ENCODE results near the gene SAMD10. TPM values are rescaled to one million over a fixed set of nuclear protein-coding genes. Genes with fewer than 3 reads are reported as not detected.

Gene SAMD10
- total and polyA plus RNA-seq, 7 experiments from 2014 or later, result 10.2 to 37.8 (median 14.2) TPM

- peaks cover 0 to 4% (median 0%) of the 10 kb centered on the region in 11 donors for H3K9me3 Mint-ChIP-seq
- Histone ChIP-seq H3K4me3 (ENCODE audit: low read length) (no peak overlapping the region), H3K9me3 (ENCODE audit: control insufficient read depth in 2 of 3, low read length in 3 of 3) (no peaks in the 10 kb centered on the region), H3K36me3 (ENCODE audit: control insufficient read depth in 2 of 3, insufficient read depth in 3 of 3, low read length in 3 of 3) (peaks cover 0 to 18% (median 2%) of the 10 kb centered on the region in 3 experiments), H3K27ac (ENCODE audit: low read depth, low read length) (no peak overlapping the region), H3K4me1 (ENCODE audit: control insufficient read depth in 2 of 2, insufficient read depth in 2 of 2, low read length in 2 of 2) (peaks cover 37% of the 10 kb centered on the region in 2 donors), H3K27me3 (ENCODE audit: control insufficient read depth in 2 of 2, insufficient read depth in 2 of 2, low read length in 2 of 2) (no peaks in the 10 kb centered on the region)
- ATAC-seq (no peak), DNase-seq (no peak)
- H3K27me3 Mint-ChIP-seq, result no peaks in the 10 kb centered on the region
- ChIA-PET CTCF (no interaction called here), POLR2A (interaction anchor here (0.6 to 2.6 kb wide), 4 partner anchors 16 to 90 kb away, joined by 3 to 7 read pairs (median 3); partner anchors contain the start of genes PRPF6 and SAMD10)
- intact Hi-C loops (cut with micrococcal nuclease), result no loop called here
- peak overlapping the region in 1 of 10 donors; percentile 8 for H3K4me3 Mint-ChIP-seq
- H3K36me3 Mint-ChIP-seq, result peaks cover 0 to 7% (median 0%) of the 10 kb centered on the region in 5 donors
- peak overlapping the region in 6 of 9 donors; percentile 71 to 99 (median 80) for H3K27ac Mint-ChIP-seq
- H3K4me1 Mint-ChIP-seq, result peaks cover 45 to 63% (median 49%) of the 10 kb centered on the region in 7 donors
These were observed 28.6 kb downstream of the SAMD10 start for GRCh38 chr20:63950701-63951397.

DNA sequence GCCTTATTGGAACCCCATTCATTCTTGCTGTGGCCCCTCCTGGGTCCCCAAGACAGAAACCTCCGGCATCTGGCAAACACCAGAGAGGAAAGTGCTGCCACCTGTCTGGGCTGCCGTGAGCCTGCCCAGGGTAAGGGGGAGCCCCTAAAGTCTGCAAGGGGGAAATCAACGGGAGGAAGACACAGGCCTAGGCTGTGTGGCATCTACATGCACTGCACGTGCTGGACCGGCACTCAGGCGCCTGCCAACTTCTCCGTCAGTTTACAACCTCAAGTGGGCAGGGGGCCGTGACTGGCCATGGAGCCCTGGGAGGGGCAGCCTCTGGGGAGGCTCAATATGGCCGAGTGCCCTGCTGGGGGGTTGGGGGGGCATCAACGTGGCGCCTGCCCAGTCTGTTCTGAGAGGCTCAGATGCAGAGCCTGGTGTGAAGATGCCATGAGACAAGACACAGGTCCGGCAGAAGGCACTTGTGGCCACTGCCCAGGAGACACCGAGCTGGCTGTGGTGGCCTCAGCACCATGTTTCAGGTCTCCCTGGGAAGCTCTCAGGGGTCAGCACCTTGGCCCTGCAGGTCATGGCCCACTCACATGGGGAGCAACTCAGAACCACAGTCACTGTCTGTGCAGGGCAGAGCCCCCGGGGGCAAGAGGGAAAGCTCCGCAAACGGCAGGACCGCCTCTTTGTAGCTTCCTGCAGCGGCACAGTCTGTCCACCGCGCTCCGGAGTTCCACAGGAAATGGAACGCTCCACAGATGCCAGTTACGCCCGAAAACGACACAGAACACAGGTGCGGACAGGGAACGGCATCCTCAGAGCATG is 31.6 kb downstream of the SAMD10 start:
- Histone ChIP-seq H3K36me3 (ENCODE audit: control insufficient read depth in 2 of 3, insufficient read depth in 3 of 3, low read length in 3 of 3) (peaks cover 0 to 41% (median 11%) of the 10 kb centered on the region in 3 experiments), H3K27me3 (ENCODE audit: control insufficient read depth in 2 of 2, insufficient read depth in 2 of 2, low read length in 2 of 2) (no peaks in the 10 kb centered on the region), H3K4me1 (ENCODE audit: control insufficient read depth in 2 of 2, insufficient read depth in 2 of 2, low read length in 2 of 2) (peaks cover 24 to 28% of the 10 kb centered on the region in 2 donors), H3K4me3 (ENCODE audit: low read length) (peak overlapping the region; percentile 58), H3K27ac (ENCODE audit: low read depth, low read length) (peak overlapping the region; percentile 80), H3K9me3 (ENCODE audit: control insufficient read depth in 2 of 3, low read length in 3 of 3) (no peaks in the 10 kb centered on the region)
- Mint-ChIP-seq H3K9me3 (peaks cover 0 to 2% (median 0%) of the 10 kb centered on the region in 11 donors), H3K27ac (peak overlapping the region; percentile 75 to 99 (median 92)), H3K4me1 (peaks cover 29 to 49% (median 38%) of the 10 kb centered on the region in 7 donors), H3K4me3 (peak overlapping the region; percentile 84 to 94 (median 90)), H3K27me3 (no peaks in the 10 kb centered on the region), H3K36me3 (peaks cover 0 to 7% (median 0%) of the 10 kb centered on the region in 5 donors)
- DNase-seq (peak in 6 of 9 donors; percentile 33 to 58 (median 52)), ATAC-seq (peak; percentile 22)
- ChIA-PET CTCF (no interaction called here), POLR2A (interaction anchor here (0.7 kb wide), 1 partner anchor 148 kb away, joined by 3 read pairs; no protein-coding TSS in a partner anchor)
- intact Hi-C loops (cut with micrococcal nuclease), result no loop called here

GRCh38 chr20:63946986-63947637 is 32.3 kb downstream of the SAMD10 start:
- Mint-ChIP-seq H3K9me3 (no peaks in the 10 kb centered on the region), H3K4me3 (peak overlapping the region; percentile 48 to 94 (median 84)), H3K4me1 (peaks cover 29 to 52% (median 41%) of the 10 kb centered on the region in 7 donors), H3K27me3 (no peaks in the 10 kb centered on the region), H3K27ac (peak overlapping the region; percentile 69 to 99 (median 89)), H3K36me3 (peaks cover 0 to 10% (median 0%) of the 10 kb centered on the region in 5 donors)
- Histone ChIP-seq H3K36me3 (ENCODE audit: control insufficient read depth in 2 of 3, insufficient read depth in 3 of 3, low read length in 3 of 3) (peaks cover 0 to 36% (median 11%) of the 10 kb centered on the region in 3 experiments), H3K9me3 (ENCODE audit: control insufficient read depth in 2 of 3, low read length in 3 of 3) (no peaks in the 10 kb centered on the region), H3K27me3 (ENCODE audit: control insufficient read depth in 2 of 2, insufficient read depth in 2 of 2, low read length in 2 of 2) (no peaks in the 10 kb centered on the region), H3K27ac (ENCODE audit: low read depth, low read length) (peak overlapping the region; percentile 14), H3K4me1 (ENCODE audit: control insufficient read depth in 2 of 2, insufficient read depth in 2 of 2, low read length in 2 of 2) (peaks cover 30 to 35% of the 10 kb centered on the region in 2 donors), H3K4me3 (ENCODE audit: low read length) (no peak overlapping the region)
- ChIA-PET CTCF (interaction anchor here (0.6 to 0.7 kb wide), 2 partner anchors 53 to 82 kb away, joined by 3 read pairs; partner anchors contain the start of gene TPD52L2), POLR2A (interaction anchor here (0.8 kb wide), 1 partner anchor 93 kb away, joined by 3 read pairs; no protein-coding TSS in a partner anchor)
- ATAC-seq, result no peak
- DNase-seq, result no peak
- intact Hi-C loops (cut with micrococcal nuclease), result no loop called here

DNA sequence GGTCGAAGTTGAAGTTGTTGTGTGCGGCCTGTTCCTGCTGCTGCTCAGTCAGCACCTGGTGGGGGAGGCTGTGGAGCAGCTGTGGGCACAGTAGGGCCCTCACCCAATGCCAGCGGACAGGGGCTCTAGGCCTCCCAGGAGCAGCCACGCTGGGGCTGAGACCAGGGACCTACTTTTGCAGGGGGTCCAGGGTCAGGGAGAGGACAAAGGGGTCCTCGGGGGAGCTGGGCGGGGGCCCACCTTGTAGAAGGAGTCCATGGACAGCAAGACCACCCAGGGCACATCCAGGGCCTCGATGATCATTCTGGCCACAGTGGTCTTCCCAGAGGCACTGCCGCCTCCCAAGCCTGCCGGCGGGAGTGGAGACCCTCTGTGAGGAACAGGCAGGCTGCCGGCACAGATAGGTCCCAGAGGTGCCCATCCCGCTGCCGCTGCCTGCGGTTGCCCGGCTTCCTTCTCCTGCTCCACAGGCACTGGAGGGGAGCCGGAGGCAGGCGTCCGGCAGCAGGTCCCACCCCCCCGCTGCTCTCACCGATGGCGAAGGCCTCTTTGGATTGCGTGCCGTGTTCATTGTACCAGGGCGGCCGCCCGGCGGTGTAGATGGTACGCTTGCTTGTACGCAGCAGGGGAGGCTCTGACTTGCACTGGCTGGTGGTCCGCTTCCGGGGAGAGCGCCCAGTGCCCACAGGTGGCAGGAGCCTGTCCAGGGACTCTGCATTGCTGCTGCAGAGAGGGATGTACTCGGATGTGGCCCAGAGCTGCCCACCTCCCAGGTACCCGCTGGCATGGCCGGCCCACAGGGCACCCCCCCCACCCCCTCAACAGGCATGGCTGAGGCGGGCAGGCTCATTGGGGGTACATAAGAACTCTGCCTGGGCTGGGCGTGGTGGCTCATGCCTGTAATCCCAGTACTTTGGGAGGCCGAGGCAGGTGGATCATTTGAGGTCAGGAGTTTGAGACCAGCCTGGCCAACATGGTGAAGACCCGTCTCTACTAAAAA is 33.2 kb downstream of the SAMD10 start:
- H3K27me3 Mint-ChIP-seq, result no peaks in the 10 kb centered on the region
- CTCF ChIA-PET, result interaction anchor here (0.5 to 0.7 kb wide), 2 partner anchors 9 to 81 kb away, joined by 3 read pairs; partner anchors contain the start of gene TPD52L2
- Histone ChIP-seq H3K27me3 (ENCODE audit: control insufficient read depth in 2 of 2, insufficient read depth in 2 of 2, low read length in 2 of 2) (no peaks in the 10 kb centered on the region), H3K36me3 (ENCODE audit: control insufficient read depth in 2 of 3, insufficient read depth in 3 of 3, low read length in 3 of 3) (peaks cover 0 to 40% (median 11%) of the 10 kb centered on the region in 3 experiments), H3K4me3 (ENCODE audit: low read length) (no peak overlapping the region), H3K4me1 (ENCODE audit: control insufficient read depth in 2 of 2, insufficient read depth in 2 of 2, low read length in 2 of 2) (peaks cover 30 to 41% of the 10 kb centered on the region in 2 donors), H3K9me3 (ENCODE audit: control insufficient read depth in 2 of 3, low read length in 3 of 3) (no peaks in the 10 kb centered on the region), H3K27ac (ENCODE audit: low read depth, low read length) (no peak overlapping the region)
- no peaks in the 10 kb centered on the region for H3K9me3 Mint-ChIP-seq
- H3K27ac Mint-ChIP-seq, result peak overlapping the region in 8 of 9 donors; percentile 4 to 96 (median 76)
- H3K4me3 Mint-ChIP-seq, result peak overlapping the region in 3 of 10 donors; percentile 64 to 92 (median 71)
- DNase-seq, result peak in 1 of 9 donors; percentile 8
- intact Hi-C loops (cut with micrococcal nuclease), result no loop called here
- ATAC-seq, result no peak
- POLR2A ChIA-PET, result interaction anchor here (0.8 kb wide), 1 partner anchor 94 kb away, joined by 3 read pairs; no protein-coding TSS in a partner anchor
- H3K36me3 Mint-ChIP-seq, result peaks cover 0 to 14% (median 0%) of the 10 kb centered on the region in 5 donors
- peaks cover 29 to 58% (median 47%) of the 10 kb centered on the region in 7 donors for H3K4me1 Mint-ChIP-seq

- Mint-ChIP-seq H3K27me3 (no peaks in the 10 kb centered on the region), H3K4me1 (peaks cover 29 to 61% (median 47%) of the 10 kb centered on the region in 7 donors), H3K27ac (peak overlapping the region in 3 of 9 donors; percentile 24 to 63 (median 62)), H3K36me3 (peaks cover 0 to 14% (median 0%) of the 10 kb centered on the region in 5 donors), H3K4me3 (peak overlapping the region in 2 of 10 donors; percentile 8 to 64), H3K9me3 (no peaks in the 10 kb centered on the region)
- ATAC-seq (no peak), DNase-seq (peak in 1 of 9 donors; percentile 6)
- POLR2A ChIA-PET, result interaction anchor here (0.8 kb wide), 1 partner anchor 48 kb away, joined by 3 read pairs; no protein-coding TSS in a partner anchor
- Histone ChIP-seq H3K36me3 (ENCODE audit: control insufficient read depth in 2 of 3, insufficient read depth in 3 of 3, low read length in 3 of 3) (peaks cover 0 to 51% (median 13%) of the 10 kb centered on the region in 3 experiments), H3K4me3 (ENCODE audit: low read length) (no peak overlapping the region), H3K9me3 (ENCODE audit: control insufficient read depth in 2 of 3, low read length in 3 of 3) (no peaks in the 10 kb centered on the region), H3K27ac (ENCODE audit: low read depth, low read length) (no peak overlapping the region), H3K4me1 (ENCODE audit: control insufficient read depth in 2 of 2, insufficient read depth in 2 of 2, low read length in 2 of 2) (peaks cover 30 to 44% of the 10 kb centered on the region in 2 donors), H3K27me3 (ENCODE audit: control insufficient read depth in 2 of 2, insufficient read depth in 2 of 2, low read length in 2 of 2) (no peaks in the 10 kb centered on the region)
- CTCF ChIA-PET, result interaction anchor here (0.5 kb wide), 1 partner anchor 8 kb away, joined by 3 read pairs; no protein-coding TSS in a partner anchor
- intact Hi-C loops (cut with micrococcal nuclease), result no loop called here
These were observed 34.3 kb downstream of the SAMD10 start for GRCh38 chr20:63945031-63945658.
